DOHH2 (cell line): Measurements from ENCODE around the gene EPS8L2.
"Not testable (repeated sequence)": the region's sequence is repeated elsewhere in the genome, so short reads cannot be mapped to it uniquely, and the experiment has no call there.

Experiments
- H3F3A ChIP-seq: fragments of 200-600 bp; sonication (generic), shearing (Covaris generic); 2 replicates; pipeline ENCODE4 v1.6.0; 2016; ENCODE audit warnings: antibody characterized with exemption, mild to moderate bottlenecking; ENCODE audit not compliant: control insufficient read depth, insufficient read depth
- H3K27ac ChIP-seq: fragments of 200-600 bp; sonication (generic); 2 replicates; pipeline ENCODE4 v1.5.1; 2014; ENCODE audit warnings: low read depth, mild to moderate bottlenecking, low read length, moderate library complexity
- H3K27me3 ChIP-seq: fragments of 200-600 bp; sonication (generic); 2 replicates; pipeline ENCODE4 v1.6.1; 2014; ENCODE audit warnings: mild to moderate bottlenecking, low read length, mixed read lengths; ENCODE audit not compliant: control insufficient read depth
- H3K36me3 ChIP-seq: fragments of 200-600 bp; sonication (generic); 2 replicates; pipeline ENCODE4 v1.6.1; 2014; ENCODE audit warnings: mild to moderate bottlenecking, low read length, moderate library complexity, mixed read lengths; ENCODE audit not compliant: control insufficient read depth
- H3K4me1 ChIP-seq: fragments of 200-600 bp; sonication (generic); 2 replicates; pipeline ENCODE4 v1.6.1; 2014; ENCODE audit warnings: mild to moderate bottlenecking, low read length, mixed read lengths; ENCODE audit not compliant: control insufficient read depth
- H3K4me2 ChIP-seq: fragments of 200-600 bp; sonication (generic); 2 replicates; pipeline ENCODE4 v1.6.0; 2014; ENCODE audit warnings: mild to moderate bottlenecking, low read length, moderate library complexity
- H3K4me3 ChIP-seq: fragments of 200-600 bp; sonication (generic); 2 replicates; pipeline ENCODE4 v1.5.1; 2014; ENCODE audit warnings: mild to moderate bottlenecking, low read length, mixed read lengths
- H3K79me2 ChIP-seq: fragments of 200-600 bp; sonication (generic); 2 replicates; pipeline ENCODE4 v1.6.1; 2014; ENCODE audit warnings: mild to moderate bottlenecking, low read length, mixed read lengths; ENCODE audit not compliant: control insufficient read depth
- H3K9me2 ChIP-seq: fragments of 200-600 bp; sonication (generic); replicated peaks from 2 replicates; pipeline ENCODE4 v1.6.1; 2014; ENCODE audit warnings: mild to moderate bottlenecking, low read length, mixed read lengths; ENCODE audit not compliant: control insufficient read depth
- H3K9me3 ChIP-seq: fragments of 200-600 bp; sonication (generic); 2 replicates; pipeline ENCODE4 v1.6.1; 2014; ENCODE audit warnings: antibody characterized with exemption, low read length, mixed read lengths; ENCODE audit not compliant: control insufficient read depth, insufficient read depth
- H4K20me1 ChIP-seq: fragments of 200-600 bp; sonication (generic); 2 replicates; pipeline ENCODE4 v1.6.0; 2014; ENCODE audit warnings: low read depth, mild to moderate bottlenecking, antibody characterized with exemption, low read length, moderate library complexity; ENCODE audit not compliant: control insufficient read depth, insufficient read depth
- EZH2phosphoT487 ChIP-seq: fragments of 200-600 bp; sonication (generic); IDR thresholded peaks from 2 replicates; pipeline ENCODE4 v1.6.1; 2017; ENCODE audit warnings: borderline replicate concordance, mild to moderate bottlenecking, antibody characterized with exemption, low read length, moderate library complexity, mixed read lengths
- TF ChIP-seq, protein P1 (sequence below): fragments of 200-600 bp; sonication (generic); IDR thresholded peaks from one replicate; pipeline ENCODE4 v1.5.1; 2014; ENCODE audit warnings: antibody characterized with exemption, mild to moderate bottlenecking, low read depth, low read length; ENCODE audit not compliant: poor library complexity, severe bottlenecking

The EPS8L2 gene

DNA sequence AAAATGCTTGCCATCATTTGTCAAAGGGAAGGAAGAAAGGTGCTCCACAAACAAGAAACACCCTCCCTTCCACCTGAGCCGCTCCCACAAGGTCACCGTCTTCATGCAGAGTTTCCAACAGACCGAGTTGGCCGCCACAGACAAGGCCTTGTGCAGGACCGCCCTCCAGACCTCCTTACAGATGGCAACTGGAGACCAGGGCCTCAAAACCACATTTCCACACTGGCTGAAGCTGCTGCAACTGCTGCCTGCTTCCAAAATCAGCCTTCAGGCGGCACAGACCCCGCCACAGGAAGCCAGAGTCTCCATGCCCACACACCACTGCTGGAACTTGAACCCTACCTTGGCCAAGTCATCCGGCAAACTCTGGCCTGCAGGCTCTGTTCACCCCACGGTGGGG lies 17.4 kb upstream of the EPS8L2 start:
- Histone ChIP-seq H3K27me3 (no peaks in the 10 kb centered on the region), H3K79me2 (peaks cover 36% of the 10 kb centered on the region), H3K27ac (no peak overlapping the region), H3K4me3 (no peak overlapping the region), H3K9me3 (no peaks in the 10 kb centered on the region), H4K20me1 (no peaks in the 10 kb centered on the region), H3K36me3 (peaks cover 20% of the 10 kb centered on the region), H3F3A (no peaks in the 10 kb centered on the region), H3K4me1 (peaks cover 9% of the 10 kb centered on the region), H3K4me2 (no peak overlapping the region), H3K9me2 (no peaks in the 10 kb centered on the region)
- no peak for TF ChIP-seq EZH2phosphoT487
- TF ChIP-seq, protein P1, sequence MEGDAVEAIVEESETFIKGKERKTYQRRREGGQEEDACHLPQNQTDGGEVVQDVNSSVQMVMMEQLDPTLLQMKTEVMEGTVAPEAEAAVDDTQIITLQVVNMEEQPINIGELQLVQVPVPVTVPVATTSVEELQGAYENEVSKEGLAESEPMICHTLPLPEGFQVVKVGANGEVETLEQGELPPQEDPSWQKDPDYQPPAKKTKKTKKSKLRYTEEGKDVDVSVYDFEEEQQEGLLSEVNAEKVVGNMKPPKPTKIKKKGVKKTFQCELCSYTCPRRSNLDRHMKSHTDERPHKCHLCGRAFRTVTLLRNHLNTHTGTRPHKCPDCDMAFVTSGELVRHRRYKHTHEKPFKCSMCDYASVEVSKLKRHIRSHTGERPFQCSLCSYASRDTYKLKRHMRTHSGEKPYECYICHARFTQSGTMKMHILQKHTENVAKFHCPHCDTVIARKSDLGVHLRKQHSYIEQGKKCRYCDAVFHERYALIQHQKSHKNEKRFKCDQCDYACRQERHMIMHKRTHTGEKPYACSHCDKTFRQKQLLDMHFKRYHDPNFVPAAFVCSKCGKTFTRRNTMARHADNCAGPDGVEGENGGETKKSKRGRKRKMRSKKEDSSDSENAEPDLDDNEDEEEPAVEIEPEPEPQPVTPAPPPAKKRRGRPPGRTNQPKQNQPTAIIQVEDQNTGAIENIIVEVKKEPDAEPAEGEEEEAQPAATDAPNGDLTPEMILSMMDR: no peak

- Histone ChIP-seq H3K4me1 (peaks cover 15% of the 10 kb centered on the region), H3K9me2 (no peaks in the 10 kb centered on the region), H3K27ac (no peak overlapping the region), H3K27me3 (no peaks in the 10 kb centered on the region), H3K36me3 (peaks cover 17% of the 10 kb centered on the region), H3K9me3 (no peaks in the 10 kb centered on the region), H3K79me2 (peaks cover 44% of the 10 kb centered on the region), H3F3A (no peaks in the 10 kb centered on the region), H3K4me3 (no peak overlapping the region), H3K4me2 (no peak overlapping the region), H4K20me1 (no peaks in the 10 kb centered on the region)
- TF ChIP-seq, protein P1: no peak
- no peak for TF ChIP-seq EZH2phosphoT487
Observed at GRCh38 chr11:689625-690024, 16.4 kb upstream of the EPS8L2 start.

GRCh38 chr11:690244-690643 lies 15.8 kb upstream of the EPS8L2 start:
- H3K4me3 ChIP-seq, H3K27ac ChIP-seq, H3K27me3 ChIP-seq, H3K9me2 ChIP-seq, H3F3A ChIP-seq, H3K9me3 ChIP-seq, H4K20me1 ChIP-seq, H3K4me2 ChIP-seq: not testable (repeated sequence)
- H3K36me3 ChIP-seq: peaks cover 16% of the 10 kb centered on the region
- peaks cover 15% of the 10 kb centered on the region for H3K4me1 ChIP-seq
- H3K79me2 ChIP-seq: peaks cover 44% of the 10 kb centered on the region

DNA sequence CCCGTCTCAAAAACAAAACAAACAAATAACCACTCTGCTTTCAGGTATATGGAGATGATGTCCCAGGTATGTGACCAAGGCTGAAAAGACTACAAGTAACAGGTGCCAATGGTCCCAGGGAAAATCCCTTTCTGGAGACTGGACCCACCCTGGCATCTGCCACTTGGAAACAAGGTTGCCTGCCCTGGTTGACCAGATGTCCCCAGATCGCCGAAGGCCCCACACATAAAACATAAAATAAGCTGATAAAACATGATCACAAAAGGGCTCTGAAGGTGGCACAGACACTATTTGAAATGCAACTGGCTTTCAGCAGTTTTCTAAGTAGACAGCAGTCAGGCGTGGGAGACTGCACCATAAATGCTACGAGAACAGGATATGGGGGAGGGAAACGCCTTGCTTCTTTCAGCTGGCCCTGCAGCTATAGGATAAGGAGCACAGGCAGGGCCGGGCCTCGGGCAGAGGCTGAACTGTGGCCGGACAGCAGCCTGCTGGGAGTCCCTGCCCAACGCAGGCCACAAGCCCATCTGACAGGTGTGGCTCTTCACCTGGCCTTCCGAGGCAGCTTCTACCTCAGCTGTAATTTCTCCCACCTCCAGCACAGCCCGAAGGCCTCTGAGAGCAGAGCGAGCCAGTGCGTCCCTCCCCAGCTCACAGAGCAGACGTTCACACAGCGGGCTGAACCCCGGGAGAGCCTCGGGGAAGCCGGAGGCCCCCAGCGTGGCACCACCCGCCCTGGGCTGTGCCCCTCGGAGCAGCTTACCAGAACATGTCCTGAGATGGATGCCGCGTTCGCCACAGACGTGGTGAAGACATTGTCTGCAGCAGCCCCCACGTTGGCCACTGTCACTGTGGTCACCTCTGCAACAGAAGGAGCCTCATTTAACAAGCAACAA lies 15.0 kb upstream of the EPS8L2 start:
- peaks cover 45% of the 10 kb centered on the region for H3K79me2 ChIP-seq
- no peaks in the 10 kb centered on the region for H3K9me2 ChIP-seq
- H3K36me3 ChIP-seq: peaks cover 16% of the 10 kb centered on the region
- H3K9me3 ChIP-seq: no peaks in the 10 kb centered on the region
- H3K27ac ChIP-seq: no peak overlapping the region
- no peaks in the 10 kb centered on the region for H3K27me3 ChIP-seq
- no peak for TF ChIP-seq EZH2phosphoT487
- TF ChIP-seq, protein P1: no peak
- no peak overlapping the region for H3K4me2 ChIP-seq
- H3K4me3 ChIP-seq: no peak overlapping the region
- H3K4me1 ChIP-seq: peaks cover 15% of the 10 kb centered on the region
- H3F3A ChIP-seq: no peaks in the 10 kb centered on the region
- no peaks in the 10 kb centered on the region for H4K20me1 ChIP-seq
